ENCODE measurements around the gene CROCC2.

Gene CROCC2

DNA sequence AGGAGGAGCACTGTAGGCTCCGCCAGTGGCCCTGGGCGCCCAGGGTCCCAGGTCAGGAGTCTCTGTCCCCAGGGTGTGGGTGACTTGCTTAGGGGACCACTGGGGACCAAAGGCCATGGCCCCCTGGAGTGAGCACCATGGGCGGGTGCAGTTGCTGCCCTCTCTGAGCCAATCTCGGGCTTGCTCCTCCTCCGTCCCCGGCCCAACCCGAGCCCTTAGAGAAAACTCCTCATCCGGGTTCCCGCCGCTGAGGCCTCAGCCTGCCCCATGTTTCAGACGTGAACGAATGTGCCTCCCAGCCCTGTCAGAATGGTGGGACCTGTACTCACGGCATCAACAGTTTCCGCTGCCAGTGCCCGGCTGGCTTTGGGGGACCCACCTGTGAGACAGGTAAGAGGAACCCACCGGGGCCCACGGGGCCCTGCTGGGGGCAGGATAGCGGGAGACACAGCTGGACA, 130.9 kb downstream of the CROCC2 start:
- TF ChIP-seq, protein P1, sequence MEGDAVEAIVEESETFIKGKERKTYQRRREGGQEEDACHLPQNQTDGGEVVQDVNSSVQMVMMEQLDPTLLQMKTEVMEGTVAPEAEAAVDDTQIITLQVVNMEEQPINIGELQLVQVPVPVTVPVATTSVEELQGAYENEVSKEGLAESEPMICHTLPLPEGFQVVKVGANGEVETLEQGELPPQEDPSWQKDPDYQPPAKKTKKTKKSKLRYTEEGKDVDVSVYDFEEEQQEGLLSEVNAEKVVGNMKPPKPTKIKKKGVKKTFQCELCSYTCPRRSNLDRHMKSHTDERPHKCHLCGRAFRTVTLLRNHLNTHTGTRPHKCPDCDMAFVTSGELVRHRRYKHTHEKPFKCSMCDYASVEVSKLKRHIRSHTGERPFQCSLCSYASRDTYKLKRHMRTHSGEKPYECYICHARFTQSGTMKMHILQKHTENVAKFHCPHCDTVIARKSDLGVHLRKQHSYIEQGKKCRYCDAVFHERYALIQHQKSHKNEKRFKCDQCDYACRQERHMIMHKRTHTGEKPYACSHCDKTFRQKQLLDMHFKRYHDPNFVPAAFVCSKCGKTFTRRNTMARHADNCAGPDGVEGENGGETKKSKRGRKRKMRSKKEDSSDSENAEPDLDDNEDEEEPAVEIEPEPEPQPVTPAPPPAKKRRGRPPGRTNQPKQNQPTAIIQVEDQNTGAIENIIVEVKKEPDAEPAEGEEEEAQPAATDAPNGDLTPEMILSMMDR (IDR thresholded peaks at IDR 0.05; ENCODE audit: insufficient read depth, low read length, missing control alignments), result no peak
- ChIA-PET CTCF (no interaction called here), POLR2A (no interaction called here)
- DNase-seq (ENCODE audit: low read depth, low spot score), result no peak
- H3K4me3 ChIP-seq (ENCODE audit: low read depth, low read length), result no peak overlapping the region

- ChIA-PET POLR2A (interaction anchor here (0.5 kb wide), 1 partner anchor 28 kb away, joined by 3 read pairs; no protein-coding TSS in a partner anchor), CTCF (interaction anchor here (2.0 kb wide), 1 partner anchor 41 kb away, joined by 5 read pairs; no protein-coding TSS in a partner anchor)
- no peak for DNase-seq (ENCODE audit: low read depth, low spot score)
- TF ChIP-seq, protein P1 (IDR thresholded peaks at IDR 0.05; ENCODE audit: insufficient read depth, low read length, missing control alignments), result no peak
- H3K4me3 ChIP-seq (ENCODE audit: low read depth, low read length), result no peak overlapping the region
Observed at GRCh38 chr2:241037498-241037897, 131.4 kb downstream of the CROCC2 start.

- ChIA-PET CTCF (interaction anchor here (2.0 kb wide), 1 partner anchor 40 kb away, joined by 5 read pairs; no protein-coding TSS in a partner anchor), POLR2A (no interaction called here)
- H3K4me3 ChIP-seq (ENCODE audit: low read depth, low read length), result no peak overlapping the region
- no peak for DNase-seq (ENCODE audit: low read depth, low spot score)
- TF ChIP-seq, protein P1 (IDR thresholded peaks at IDR 0.05; ENCODE audit: insufficient read depth, low read length, missing control alignments), result no peak
Observed at GRCh38 chr2:241038374-241039180, 132.4 kb downstream of the CROCC2 start.

DNA sequence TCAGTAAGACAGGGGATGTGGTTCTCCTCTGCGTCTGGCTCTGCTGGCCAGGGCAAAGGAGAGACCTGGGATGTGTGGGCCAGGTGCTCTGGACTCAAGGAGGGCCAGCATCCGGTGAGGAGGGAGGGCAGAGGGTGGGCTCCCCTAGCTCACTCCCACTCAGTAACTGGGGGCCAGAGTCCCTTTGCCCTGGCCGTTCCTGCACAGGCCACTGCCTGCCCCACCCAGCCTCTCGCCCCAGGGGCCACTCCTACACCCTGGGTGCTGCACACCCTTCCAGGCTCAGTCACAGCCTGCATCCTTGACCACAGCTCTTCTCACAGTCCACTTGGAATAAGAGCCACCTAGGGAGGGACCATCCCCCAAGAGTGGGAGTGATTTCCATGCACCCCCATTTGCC, 133.3 kb downstream of the CROCC2 start:
- no peak for DNase-seq (ENCODE audit: low read depth, low spot score)
- ChIA-PET CTCF (interaction anchor here (2.0 kb wide), 1 partner anchor 39 kb away, joined by 5 read pairs; no protein-coding TSS in a partner anchor), POLR2A (no interaction called here)
- H3K4me3 ChIP-seq (ENCODE audit: low read depth, low read length), result no peak overlapping the region
- TF ChIP-seq, protein P1 (IDR thresholded peaks at IDR 0.05; ENCODE audit: insufficient read depth, low read length, missing control alignments), result no peak

DNA sequence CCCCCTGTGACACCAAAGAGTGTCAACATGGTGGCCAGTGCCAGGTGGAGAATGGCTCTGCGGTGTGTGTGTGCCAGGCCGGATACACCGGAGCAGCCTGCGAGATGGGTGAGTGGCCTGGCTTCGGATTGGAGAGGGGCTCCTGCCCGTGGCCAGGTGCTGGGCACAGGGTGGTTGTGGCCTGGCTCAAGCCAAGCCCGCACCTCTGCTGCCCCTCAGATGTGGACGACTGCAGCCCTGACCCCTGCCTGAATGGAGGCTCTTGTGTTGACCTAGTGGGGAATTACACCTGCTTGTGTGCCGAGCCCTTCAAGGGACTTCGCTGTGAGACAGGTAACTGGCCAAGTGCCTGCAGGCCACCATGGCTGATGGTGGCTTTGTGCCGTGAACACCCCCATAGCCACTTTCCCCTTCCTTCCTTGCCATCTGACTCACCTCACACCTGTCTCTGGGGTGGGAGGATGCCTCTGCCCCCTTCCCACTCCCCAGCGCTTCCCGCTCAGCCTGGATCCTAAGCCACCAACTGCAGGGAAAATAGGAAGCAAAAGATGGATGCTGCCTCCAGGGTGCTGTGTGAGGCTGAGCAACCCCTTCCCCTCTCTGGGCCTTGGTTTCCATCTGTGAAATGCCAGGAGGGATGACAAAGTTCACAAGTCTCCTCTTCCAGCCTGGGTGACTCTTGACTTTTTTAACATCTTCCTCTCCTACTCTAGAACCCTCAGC, 134.1 kb downstream of the CROCC2 start:
- no peak for DNase-seq (ENCODE audit: low read depth, low spot score)
- ChIA-PET CTCF (no interaction called here), POLR2A (no interaction called here)
- H3K4me3 ChIP-seq (ENCODE audit: low read depth, low read length), result no peak overlapping the region
- TF ChIP-seq, protein P1 (IDR thresholded peaks at IDR 0.05; ENCODE audit: insufficient read depth, low read length, missing control alignments), result no peak

- ChIA-PET POLR2A (no interaction called here), CTCF (no interaction called here)
- no peak for DNase-seq (ENCODE audit: low read depth, low spot score)
- no peak overlapping the region for H3K4me3 ChIP-seq (ENCODE audit: low read depth, low read length)
- TF ChIP-seq, protein P1 (IDR thresholded peaks at IDR 0.05; ENCODE audit: insufficient read depth, low read length, missing control alignments), result no peak
Observed at GRCh38 chr2:241041589-241042158, 135.5 kb downstream of the CROCC2 start.
